A549 (cell line): ENCODE results near the gene KDM4B. TPM values are rescaled to one million over a fixed set of nuclear protein-coding genes. Genes with fewer than 3 reads are reported as not detected.

Source experiments
- ATAC-seq, 2 experiments: fragments of 200-7000 bp in 1 of 2; fragments of >200 bp in 1 of 2; cut with Nextera tagmentation in 1 of 2; cut with Tn5 transposase in 1 of 2; 3 replicates each; pipeline versions ENCODE4 v1.8.0 to v1.9.1; 2018 to 2020; ENCODE audit warnings: mild to moderate bottlenecking in 1 of 2, moderate library complexity in 1 of 2
- CTCF ChIA-PET: fragments of 300-600 bp; sonication (Branson Sonifier 250); formaldehyde crosslinking; extraction: SDS; loops from one replicate; lab custom pipeline; 2021; ENCODE audit warnings: antibody characterized with exemption, inconsistent platforms; lab: Yijun Ruan, JAX
- POLR2A ChIA-PET: fragments of 350-600 bp; formaldehyde crosslinking; extraction: SDS; loops from one replicate; lab custom pipeline; 2021; ENCODE audit warnings: antibody characterized with exemption, inconsistent platforms; lab: Yijun Ruan, JAX
- DNase-seq, 2 experiments: peaks; one replicate each; pipeline versions ENCODE4 v3.0.0 to v3.0.0-alpha.2; 2011 to 2016; ENCODE audit warnings: low read depth in 1 of 2, low spot score in 1 of 2
- FAIRE-seq: peaks from 2 replicates; lab custom pipeline; 2011; peaks lifted over from hg19 to GRCh38; lab: Jason Lieb, UNC
- H3K27ac ChIP-seq, 2 experiments: fragments of >200 bp; sonication (Bioruptor Twin); formaldehyde crosslinking; 3 replicates each; pipeline ENCODE4 v1.5.1; 2016 to 2017
- H3K4me1 ChIP-seq: fragments of >200 bp; sonication (Bioruptor Twin); formaldehyde crosslinking; 3 replicates; pipeline ENCODE4 v1.6.1; 2016
- H3K4me2 ChIP-seq: fragments of >200 bp; sonication (Bioruptor Twin); formaldehyde crosslinking; 3 replicates; pipeline ENCODE4 v1.6.1; 2016
- H3K4me3 ChIP-seq: fragments of >200 bp; sonication (Bioruptor Twin); formaldehyde crosslinking; 3 replicates; pipeline ENCODE4 v1.5.1; 2016
- H3K9me3 ChIP-seq: fragments of >200 bp; sonication (Bioruptor Twin); formaldehyde crosslinking; 3 replicates; pipeline ENCODE4 v1.6.1; 2016
- BHLHE40 ChIP-seq: IDR thresholded peaks from 2 replicates; pipeline ENCODE4 v1.6.1; 2012; ENCODE audit warnings: low read depth, low read length, inconsistent platforms
- EHF ChIP-seq: fragments of 250-450 bp; sonication (Bioruptor Pico); IDR thresholded peaks from 2 replicates; pipeline ENCODE4 v1.5.0; 2020; ENCODE audit warnings: mild to moderate bottlenecking
- EHMT2 ChIP-seq: fragments of 200-600 bp; sonication (generic); IDR thresholded peaks from 2 replicates; pipeline ENCODE4 v1.6.1; 2016; ENCODE audit warnings: antibody characterized with exemption, low read depth, mild to moderate bottlenecking, moderate library complexity
- FOSL2 ChIP-seq, 2 experiments: fragments of 450-650 bp in 1 of 2; fragments of >200 bp in 1 of 2; sonication (Bioruptor Twin) in 1 of 2; formaldehyde crosslinking; IDR thresholded peaks; 2 replicates each; pipeline versions ENCODE4 v1.5.0 to v1.6.1; 2016 to 2020; ENCODE audit warnings: mild to moderate bottlenecking in 1 of 2, moderate library complexity in 1 of 2
- HOXA7 ChIP-seq: fragments of 250-450 bp; sonication (Bioruptor Pico); IDR thresholded peaks from 2 replicates; pipeline ENCODE4 v1.5.0; 2020; ENCODE audit warnings: mild to moderate bottlenecking, moderate library complexity
- HOXB13 ChIP-seq: fragments of 250-450 bp; sonication (Bioruptor Pico); IDR thresholded peaks from 2 replicates; pipeline ENCODE4 v1.5.0; 2020; ENCODE audit warnings: low read depth, mild to moderate bottlenecking, moderate library complexity
- HOXB5 ChIP-seq: fragments of 250-450 bp; sonication (Bioruptor Pico); IDR thresholded peaks from 2 replicates; pipeline ENCODE4 v1.5.0; 2020; ENCODE audit warnings: mild to moderate bottlenecking, moderate library complexity
- JUNB ChIP-seq: fragments of >200 bp; sonication (Bioruptor Twin); formaldehyde crosslinking; IDR thresholded peaks from 2 replicates; pipeline ENCODE4 v1.6.1; 2016
- KDM5A ChIP-seq: fragments of 200-600 bp; sonication (generic); IDR thresholded peaks from 2 replicates; pipeline ENCODE4 v1.6.1; 2016; ENCODE audit warnings: antibody characterized with exemption, mild to moderate bottlenecking
- MYC ChIP-seq: IDR thresholded peaks from 2 replicates; pipeline ENCODE4 v1.6.1; 2012; ENCODE audit warnings: mild to moderate bottlenecking, inconsistent platforms, low read length, improper control_type of control experiment, borderline replicate concordance
- NPAS2 ChIP-seq: fragments of 250-450 bp; sonication (Bioruptor Pico); IDR thresholded peaks from 2 replicates; pipeline ENCODE4 v1.8.0; 2022; ENCODE audit warnings: mild to moderate bottlenecking, moderate library complexity, borderline replicate concordance
- NR3C1 ChIP-seq: fragments of >200 bp; sonication (Bioruptor Twin); formaldehyde crosslinking; IDR thresholded peaks from 3 replicates; pipeline ENCODE4 v1.6.1; 2017
- PHF8 ChIP-seq: fragments of 200-600 bp; sonication (generic); IDR thresholded peaks from 2 replicates; pipeline ENCODE4 v1.6.1; 2016; ENCODE audit warnings: low read depth, mild to moderate bottlenecking, antibody characterized with exemption, moderate library complexity, borderline replicate concordance
- POLR2AphosphoS2 ChIP-seq: conservative IDR thresholded peaks from 2 replicates; pipeline ENCODE4 v1.6.1; 2012; ENCODE audit warnings: low read length, improper control_type of control experiment, inconsistent platforms
- RARB ChIP-seq: fragments of 250-450 bp; sonication (Bioruptor Pico); IDR thresholded peaks from 2 replicates; pipeline ENCODE4 v1.8.0; 2021; ENCODE audit warnings: mild to moderate bottlenecking, moderate library complexity
- RCOR1 ChIP-seq: fragments of 150-350 bp; IDR thresholded peaks from 2 replicates; pipeline ENCODE4 v1.6.1; 2014; ENCODE audit warnings: antibody characterized with exemption, low read length, low read depth
- SMC3 ChIP-seq: fragments of >200 bp; sonication (Bioruptor Twin); formaldehyde crosslinking; IDR thresholded peaks from 3 replicates; pipeline ENCODE4 v1.6.1; 2018; ENCODE audit warnings: inconsistent platforms
- SREBF2 ChIP-seq: fragments of 450-650 bp; IDR thresholded peaks from 2 replicates; pipeline ENCODE4 v1.6.1; 2014; ENCODE audit warnings: mild to moderate bottlenecking, moderate library complexity
- TP53 ChIP-seq: fragments of 250-450 bp; sonication (Bioruptor Pico); IDR thresholded peaks from 2 replicates; pipeline ENCODE4 v1.5.0; 2021; ENCODE audit warnings: mild to moderate bottlenecking, moderate library complexity
- ZNF302 ChIP-seq: fragments of 250-450 bp; sonication (Bioruptor Pico); IDR thresholded peaks from 2 replicates; pipeline ENCODE4 v1.9.0; 2021; ENCODE audit warnings: inconsistent platforms, mild to moderate bottlenecking, moderate library complexity
- ZSCAN20 ChIP-seq: fragments of 250-450 bp; sonication (Bioruptor Pico); IDR thresholded peaks from 2 replicates; pipeline ENCODE4 v1.8.0; 2022; ENCODE audit warnings: mild to moderate bottlenecking, moderate library complexity
- WGBS: methylation state at CpG from one replicate; pipeline ENCODE4 v1.1.6; 2017; ENCODE audit errors: missing lambda C conversion rate; 5-methylcytosine and 5-hydroxymethylcytosine counted together
- polyA plus RNA-seq, 4 experiments: library from polyadenylated mRNA; depleted of rRNA in 3 of 4; stranded (reverse); fragments of >200 nt; fragmentation: RNase III in 1 of 4; extraction: RNeasy Plus Mini Kit Qiagen cat#74134 plus additional on column Dnase treatment in 1 of 4; gene quantifications; 2 replicates in 3 of 4; 3 replicates in 1 of 4; pipeline ENCODE4 v1.2.3, GENCODE V29; 2011 to 2017
- TF ChIP-seq, protein P1 (sequence below): fragments of 250-450 bp; sonication (Bioruptor Pico); IDR thresholded peaks from 2 replicates; pipeline ENCODE4 v1.5.0; 2021; ENCODE audit warnings: mild to moderate bottlenecking, moderate library complexity, borderline replicate concordance
- TF ChIP-seq, protein P2 (sequence below): fragments of 150-350 bp; IDR thresholded peaks from 2 replicates; pipeline ENCODE4 v1.6.1; 2014; ENCODE audit warnings: low read depth, mild to moderate bottlenecking, low read length
- TF ChIP-seq, protein P3 (sequence below): IDR thresholded peaks from 2 replicates; pipeline ENCODE4 v1.6.1; 2012
- TF ChIP-seq, protein P4 (sequence below): fragments of 450-650 bp; IDR thresholded peaks from 2 replicates; pipeline ENCODE4 v1.6.1; 2014; ENCODE audit warnings: antibody characterized with exemption
- TF ChIP-seq, protein P5 (sequence below): fragments of >200 bp; sonication (Bioruptor Twin); formaldehyde crosslinking; IDR thresholded peaks from 3 replicates; pipeline ENCODE4 v1.5.1; 2016

KDM4B gene
- polyA plus RNA-seq, 2 of the 4 experiments (the other 2 are of a cell fraction), result 3.0 to 4.6 TPM

DNA sequence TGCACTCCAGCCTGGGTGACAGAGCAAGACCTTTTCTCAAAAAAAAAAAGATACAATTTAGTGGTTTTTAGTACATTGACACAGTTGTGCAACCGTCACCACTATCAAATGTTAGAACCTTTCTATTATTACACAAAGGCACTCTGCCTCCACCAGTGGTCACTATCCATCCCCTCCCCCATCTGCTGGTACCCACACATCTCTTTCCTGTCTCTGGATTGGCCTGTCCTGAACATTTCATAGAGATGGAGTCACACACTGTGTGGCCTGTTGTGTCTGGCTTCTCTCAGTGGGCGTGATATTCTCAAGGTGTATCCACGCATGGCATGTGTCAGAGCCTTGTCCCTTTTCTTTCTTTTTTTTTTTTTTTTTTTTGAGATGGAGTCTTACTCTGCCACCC is 11.2 kb downstream of the KDM4B start:
- CTCF ChIA-PET, result interaction anchor here (0.7 to 1.4 kb wide), 5 partner anchors 21 to 176 kb away, joined by 3 to 4 read pairs (median 3); no protein-coding TSS in a partner anchor
- H3K4me3 ChIP-seq, result no peak overlapping the region
- 96% methylated on average over 3 of the region's 3 CpGs for WGBS
- TF ChIP-seq HOXB5 (CRISPR knock-in tag), result no peak
- no peak for TF ChIP-seq HOXB13 (CRISPR knock-in tag)
- TF ChIP-seq BHLHE40, result no peak
- no peak for TF ChIP-seq ZSCAN20
- TF ChIP-seq PHF8, result no peak
- no peak for TF ChIP-seq EHF (CRISPR knock-in tag)
- H3K9me3 ChIP-seq, result no peaks in the 10 kb centered on the region
- ATAC-seq, result no peak
- no peak overlapping the region for H3K27ac ChIP-seq
- FAIRE-seq, result no peak
- peaks cover 32% of the 10 kb centered on the region for H3K4me1 ChIP-seq
- POLR2A ChIA-PET, result no interaction called here
- no peak for DNase-seq
- H3K4me2 ChIP-seq, result no peak overlapping the region

DNA sequence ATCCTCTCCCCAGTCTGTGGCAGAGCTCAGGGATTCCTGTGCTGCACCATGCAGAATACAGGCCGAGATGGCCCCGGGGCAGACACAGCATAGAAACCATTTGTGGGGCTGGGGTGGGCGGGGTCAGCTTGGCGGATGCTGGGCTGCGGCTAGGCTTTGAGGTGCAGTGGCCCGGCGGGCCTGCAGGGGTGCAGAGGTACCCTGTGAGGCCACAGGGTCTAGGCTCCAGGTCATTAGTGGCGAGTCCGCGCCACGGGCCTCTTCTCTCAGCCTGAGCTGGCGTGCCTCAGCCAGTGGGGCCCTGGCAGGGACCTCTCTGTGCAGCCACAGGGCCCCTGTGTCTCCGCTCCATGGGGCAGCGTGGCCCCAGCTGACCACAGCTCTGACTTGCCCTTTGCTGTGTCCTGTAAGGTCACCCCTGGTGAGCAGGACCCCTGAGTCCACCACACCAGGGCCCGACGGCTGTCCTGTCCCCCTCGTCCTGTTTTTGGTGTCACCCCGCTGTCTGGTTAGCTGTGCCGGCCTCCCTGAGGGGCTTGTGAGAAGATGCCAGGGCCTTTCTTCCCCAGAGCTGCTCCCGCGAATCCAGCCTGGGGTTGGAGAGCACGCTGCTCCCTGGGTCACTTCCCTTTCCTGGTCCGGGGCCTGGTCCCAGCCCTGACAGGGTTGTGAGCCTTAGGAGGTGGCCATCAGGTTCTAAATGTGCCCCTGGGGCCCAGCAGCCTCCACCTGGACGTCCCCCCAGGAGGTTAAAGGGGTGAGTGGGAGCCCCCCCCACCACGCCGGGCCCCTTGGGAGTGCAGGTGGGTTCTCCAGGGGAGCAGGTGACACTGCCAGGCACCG is 12.1 kb downstream of the KDM4B start:
- no peak overlapping the region for H3K4me2 ChIP-seq
- CTCF ChIA-PET, result interaction anchor here (0.7 kb wide), 1 partner anchor 37 kb away, joined by 3 read pairs; no protein-coding TSS in a partner anchor
- H3K9me3 ChIP-seq, result no peaks in the 10 kb centered on the region
- 95% methylated on average over 17 of the region's 27 CpGs for WGBS
- DNase-seq (no peak), ATAC-seq (no peak), FAIRE-seq (no peak)
- no peak overlapping the region for H3K27ac ChIP-seq
- peaks cover 24% of the 10 kb centered on the region for H3K4me1 ChIP-seq
- POLR2A ChIA-PET, result interaction anchor here (0.7 kb wide), 1 partner anchor 329 kb away, joined by 3 read pairs; no protein-coding TSS in a partner anchor
- H3K4me3 ChIP-seq, result no peak overlapping the region
- TF ChIP-seq, protein P1, sequence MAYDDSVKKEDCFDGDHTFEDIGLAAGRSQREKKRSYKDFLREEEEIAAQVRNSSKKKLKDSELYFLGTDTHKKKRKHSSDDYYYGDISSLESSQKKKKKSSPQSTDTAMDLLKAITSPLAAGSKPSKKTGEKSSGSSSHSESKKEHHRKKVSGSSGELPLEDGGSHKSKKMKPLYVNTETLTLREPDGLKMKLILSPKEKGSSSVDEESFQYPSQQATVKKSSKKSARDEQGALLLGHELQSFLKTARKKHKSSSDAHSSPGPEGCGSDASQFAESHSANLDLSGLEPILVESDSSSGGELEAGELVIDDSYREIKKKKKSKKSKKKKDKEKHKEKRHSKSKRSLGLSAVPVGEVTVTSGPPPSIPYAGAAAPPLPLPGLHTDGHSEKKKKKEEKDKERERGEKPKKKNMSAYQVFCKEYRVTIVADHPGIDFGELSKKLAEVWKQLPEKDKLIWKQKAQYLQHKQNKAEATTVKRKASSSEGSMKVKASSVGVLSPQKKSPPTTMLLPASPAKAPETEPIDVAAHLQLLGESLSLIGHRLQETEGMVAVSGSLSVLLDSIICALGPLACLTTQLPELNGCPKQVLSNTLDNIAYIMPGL (CRISPR knock-in tag), result no peak
- no peak for TF ChIP-seq PHF8
- no peak for TF ChIP-seq RCOR1
- no peak for TF ChIP-seq ZSCAN20
- TF ChIP-seq, protein P2, sequence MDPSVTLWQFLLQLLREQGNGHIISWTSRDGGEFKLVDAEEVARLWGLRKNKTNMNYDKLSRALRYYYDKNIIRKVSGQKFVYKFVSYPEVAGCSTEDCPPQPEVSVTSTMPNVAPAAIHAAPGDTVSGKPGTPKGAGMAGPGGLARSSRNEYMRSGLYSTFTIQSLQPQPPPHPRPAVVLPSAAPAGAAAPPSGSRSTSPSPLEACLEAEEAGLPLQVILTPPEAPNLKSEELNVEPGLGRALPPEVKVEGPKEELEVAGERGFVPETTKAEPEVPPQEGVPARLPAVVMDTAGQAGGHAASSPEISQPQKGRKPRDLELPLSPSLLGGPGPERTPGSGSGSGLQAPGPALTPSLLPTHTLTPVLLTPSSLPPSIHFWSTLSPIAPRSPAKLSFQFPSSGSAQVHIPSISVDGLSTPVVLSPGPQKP, result no peak
- no peak for TF ChIP-seq JUNB
- TF ChIP-seq RARB, result no peak
- TF ChIP-seq NPAS2 (CRISPR knock-in tag), result no peak
- TF ChIP-seq, all 56 proteins: peak for 0

DNA sequence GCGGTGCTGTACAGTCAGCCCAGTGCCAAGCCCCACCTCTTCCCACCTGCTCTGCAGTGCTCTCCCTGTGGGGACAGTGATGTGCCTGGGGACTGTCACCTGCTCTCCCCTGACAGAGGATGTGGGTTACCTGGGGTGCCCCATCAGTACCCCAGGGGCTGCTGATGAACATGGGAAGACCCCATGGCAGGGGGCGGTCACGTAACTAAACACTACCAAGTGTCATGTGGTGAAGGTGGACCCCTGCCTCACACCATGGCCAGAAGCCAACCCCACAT is 12.7 kb downstream of the KDM4B start:
- Histone ChIP-seq H3K4me2 (no peak overlapping the region), H3K4me3 (no peak overlapping the region), H3K4me1 (peaks cover 18% of the 10 kb centered on the region), H3K27ac (no peak overlapping the region), H3K9me3 (no peaks in the 10 kb centered on the region)
- ChIA-PET CTCF (no interaction called here), POLR2A (no interaction called here)
- TF ChIP-seq NR3C1 (no peak), ZNF302 (CRISPR knock-in tag) (no peak), MYC (no peak), FOSL2 (IDR thresholded peaks at IDR 0.05) (no peak), FOSL2 (CRISPR knock-in tag; IDR thresholded peaks at IDR 0.05) (no peak), KDM5A (no peak), TP53 (CRISPR knock-in tag) (no peak), EHMT2 (no peak), HOXA7 (no peak), SMC3 (no peak), POLR2AphosphoS2 (no peak), SREBF2 (no peak)
- TF ChIP-seq, protein P3, sequence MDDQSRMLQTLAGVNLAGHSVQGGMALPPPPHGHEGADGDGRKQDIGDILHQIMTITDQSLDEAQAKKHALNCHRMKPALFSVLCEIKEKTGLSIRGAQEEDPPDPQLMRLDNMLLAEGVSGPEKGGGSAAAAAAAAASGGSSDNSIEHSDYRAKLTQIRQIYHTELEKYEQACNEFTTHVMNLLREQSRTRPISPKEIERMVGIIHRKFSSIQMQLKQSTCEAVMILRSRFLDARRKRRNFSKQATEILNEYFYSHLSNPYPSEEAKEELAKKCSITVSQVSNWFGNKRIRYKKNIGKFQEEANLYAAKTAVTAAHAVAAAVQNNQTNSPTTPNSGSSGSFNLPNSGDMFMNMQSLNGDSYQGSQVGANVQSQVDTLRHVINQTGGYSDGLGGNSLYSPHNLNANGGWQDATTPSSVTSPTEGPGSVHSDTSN, result no peak
- TF ChIP-seq, protein P4, sequence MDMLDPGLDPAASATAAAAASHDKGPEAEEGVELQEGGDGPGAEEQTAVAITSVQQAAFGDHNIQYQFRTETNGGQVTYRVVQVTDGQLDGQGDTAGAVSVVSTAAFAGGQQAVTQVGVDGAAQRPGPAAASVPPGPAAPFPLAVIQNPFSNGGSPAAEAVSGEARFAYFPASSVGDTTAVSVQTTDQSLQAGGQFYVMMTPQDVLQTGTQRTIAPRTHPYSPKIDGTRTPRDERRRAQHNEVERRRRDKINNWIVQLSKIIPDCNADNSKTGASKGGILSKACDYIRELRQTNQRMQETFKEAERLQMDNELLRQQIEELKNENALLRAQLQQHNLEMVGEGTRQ, result no peak
- TF ChIP-seq, protein P5, sequence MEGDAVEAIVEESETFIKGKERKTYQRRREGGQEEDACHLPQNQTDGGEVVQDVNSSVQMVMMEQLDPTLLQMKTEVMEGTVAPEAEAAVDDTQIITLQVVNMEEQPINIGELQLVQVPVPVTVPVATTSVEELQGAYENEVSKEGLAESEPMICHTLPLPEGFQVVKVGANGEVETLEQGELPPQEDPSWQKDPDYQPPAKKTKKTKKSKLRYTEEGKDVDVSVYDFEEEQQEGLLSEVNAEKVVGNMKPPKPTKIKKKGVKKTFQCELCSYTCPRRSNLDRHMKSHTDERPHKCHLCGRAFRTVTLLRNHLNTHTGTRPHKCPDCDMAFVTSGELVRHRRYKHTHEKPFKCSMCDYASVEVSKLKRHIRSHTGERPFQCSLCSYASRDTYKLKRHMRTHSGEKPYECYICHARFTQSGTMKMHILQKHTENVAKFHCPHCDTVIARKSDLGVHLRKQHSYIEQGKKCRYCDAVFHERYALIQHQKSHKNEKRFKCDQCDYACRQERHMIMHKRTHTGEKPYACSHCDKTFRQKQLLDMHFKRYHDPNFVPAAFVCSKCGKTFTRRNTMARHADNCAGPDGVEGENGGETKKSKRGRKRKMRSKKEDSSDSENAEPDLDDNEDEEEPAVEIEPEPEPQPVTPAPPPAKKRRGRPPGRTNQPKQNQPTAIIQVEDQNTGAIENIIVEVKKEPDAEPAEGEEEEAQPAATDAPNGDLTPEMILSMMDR, result no peak
- no peak for FAIRE-seq
- DNase-seq, result no peak
- ATAC-seq, result no peak
- 92% methylated on average over 2 of the region's 3 CpGs for whole genome bisulfite sequencing
